Natural killer cell (primary cell): Measurements from ENCODE around the gene NIPAL1. TPM values are rescaled to one million over a fixed set of nuclear protein-coding genes. Genes with fewer than 3 reads are reported as not detected.

ENCODE experiments used
- ATAC-seq, 3 donors: fragments of 150-1000 bp in 2 of 3; fragments of 200-7000 bp in 1 of 3; cut with Tn5 transposase; 1 replicate in 1 of 3; 2 replicates in 2 of 3; pipeline ENCODE4 v1.10.0; 2021; ENCODE audit warnings: mild to moderate bottlenecking in 2 of 3, moderate library complexity in 2 of 3
- DNase-seq, 2 donors: peaks; one replicate each; pipeline versions ENCODE4 v3.0.0 to v3.0.0-alpha.2; 2013 to 2021; ENCODE audit warnings: mixed read lengths in 1 of 2
- H3K27ac ChIP-seq: one replicate; pipeline ENCODE4 v1.5.1; 2013; ENCODE audit warnings: mild to moderate bottlenecking, low read length
- H3K27me3 ChIP-seq: one replicate; pipeline ENCODE4 v1.6.1; 2013; ENCODE audit warnings: low read length; ENCODE audit not compliant: control insufficient read depth, insufficient read depth
- H3K36me3 ChIP-seq: one replicate; pipeline ENCODE4 v1.6.1; 2013; ENCODE audit warnings: low read length; ENCODE audit not compliant: control insufficient read depth, insufficient read depth
- H3K4me1 ChIP-seq: one replicate; pipeline ENCODE4 v1.6.1; 2013; ENCODE audit warnings: low read length; ENCODE audit not compliant: control insufficient read depth, insufficient read depth
- H3K4me3 ChIP-seq: one replicate; pipeline ENCODE4 v1.5.1; 2013; ENCODE audit warnings: low read length
- H3K9me3 ChIP-seq: one replicate; pipeline ENCODE4 v1.6.1; 2013; ENCODE audit warnings: low read length; ENCODE audit not compliant: control insufficient read depth, insufficient read depth
- H3K27ac Mint-ChIP-seq, 2 donors: one replicate each; pipeline ENCODE4 v1.8.0; 2022; ENCODE audit warnings: mild to moderate bottlenecking in 2 of 2, mixed read lengths in 2 of 2, moderate library complexity in 1 of 2
- H3K27me3 Mint-ChIP-seq, 2 donors: one replicate each; pipeline ENCODE4 v1.8.0; 2022; ENCODE audit warnings: low read depth in 2 of 2, mixed read lengths in 2 of 2
- H3K36me3 Mint-ChIP-seq: one replicate; pipeline ENCODE4 v1.8.0; 2022; ENCODE audit warnings: mixed read lengths
- H3K4me1 Mint-ChIP-seq, 2 donors: one replicate each; pipeline ENCODE4 v1.8.0; 2022; ENCODE audit warnings: mixed read lengths in 2 of 2
- H3K4me3 Mint-ChIP-seq: one replicate; pipeline ENCODE4 v1.8.0; 2022; ENCODE audit warnings: mild to moderate bottlenecking, moderate library complexity, mixed read lengths
- H3K9me3 Mint-ChIP-seq, 2 donors: one replicate each; pipeline ENCODE4 v1.8.0; 2022; ENCODE audit warnings: mixed read lengths in 2 of 2
- WGBS: methylation state at CpG from one replicate; pipeline ENCODE4 v1.1.7; 2013; ENCODE audit warnings: missing lambda C conversion rate; ENCODE audit not compliant: insufficient coverage; 5-methylcytosine and 5-hydroxymethylcytosine counted together
- intact Hi-C: fragments of 100-400 bp; cut with micrococcal nuclease; formaldehyde crosslinking; loops from one replicate; pipeline ENCODE4 v1.14.2; 2022
- total RNA-seq, 4 donors: library from RNA; stranded (reverse); fragments of 120-200 nt in 1 of 4; gene quantifications; one replicate each; pipeline versions ENCODE4 v1.2.3 to v1.2.4, GENCODE V29; 2013 to 2022
- TF ChIP-seq, protein P1 (sequence below): fragments of 200-600 bp; IDR thresholded peaks from one replicate; pipeline ENCODE4 v1.8.0; 2022; ENCODE audit warnings: antibody characterized with exemption

NIPAL1 gene
- total RNA-seq, 3 donors from 2014 or later (not counting 1 experiment from before 2014, with no cell fraction given), result 1.4 TPM; not detected in 2

- ATAC-seq (no peak), DNase-seq (no peak)
- H3K9me3 Mint-ChIP-seq, result no peaks in the 10 kb centered on the region
- Histone ChIP-seq H3K36me3 (no peaks in the 10 kb centered on the region), H3K27me3 (peaks cover 3% of the 10 kb centered on the region), H3K9me3 (no peaks in the 10 kb centered on the region), H3K4me1 (peaks cover 12% of the 10 kb centered on the region), H3K4me3 (no peak overlapping the region), H3K27ac (no peak overlapping the region)
- intact Hi-C loops, result no loop called here
- H3K27me3 Mint-ChIP-seq, result peaks cover 8 to 21% of the 10 kb centered on the region in 2 donors
- H3K4me3 Mint-ChIP-seq, result no peak overlapping the region
- WGBS, result no CpG with 5 or more reads among the region's 1 CpG
- peaks cover 2 to 15% of the 10 kb centered on the region in 2 donors for H3K4me1 Mint-ChIP-seq
- H3K27ac Mint-ChIP-seq, result no peak overlapping the region
- no peaks in the 10 kb centered on the region for H3K36me3 Mint-ChIP-seq
- TF ChIP-seq, protein P1, sequence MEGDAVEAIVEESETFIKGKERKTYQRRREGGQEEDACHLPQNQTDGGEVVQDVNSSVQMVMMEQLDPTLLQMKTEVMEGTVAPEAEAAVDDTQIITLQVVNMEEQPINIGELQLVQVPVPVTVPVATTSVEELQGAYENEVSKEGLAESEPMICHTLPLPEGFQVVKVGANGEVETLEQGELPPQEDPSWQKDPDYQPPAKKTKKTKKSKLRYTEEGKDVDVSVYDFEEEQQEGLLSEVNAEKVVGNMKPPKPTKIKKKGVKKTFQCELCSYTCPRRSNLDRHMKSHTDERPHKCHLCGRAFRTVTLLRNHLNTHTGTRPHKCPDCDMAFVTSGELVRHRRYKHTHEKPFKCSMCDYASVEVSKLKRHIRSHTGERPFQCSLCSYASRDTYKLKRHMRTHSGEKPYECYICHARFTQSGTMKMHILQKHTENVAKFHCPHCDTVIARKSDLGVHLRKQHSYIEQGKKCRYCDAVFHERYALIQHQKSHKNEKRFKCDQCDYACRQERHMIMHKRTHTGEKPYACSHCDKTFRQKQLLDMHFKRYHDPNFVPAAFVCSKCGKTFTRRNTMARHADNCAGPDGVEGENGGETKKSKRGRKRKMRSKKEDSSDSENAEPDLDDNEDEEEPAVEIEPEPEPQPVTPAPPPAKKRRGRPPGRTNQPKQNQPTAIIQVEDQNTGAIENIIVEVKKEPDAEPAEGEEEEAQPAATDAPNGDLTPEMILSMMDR, result no peak
Measured at GRCh38 chr4:48021100-48021499, 4.5 kb downstream of the NIPAL1 start.

- H3K9me3 Mint-ChIP-seq, result no peaks in the 10 kb centered on the region
- H3K27me3 Mint-ChIP-seq, result peaks cover 8 to 20% of the 10 kb centered on the region in 2 donors
- Histone ChIP-seq H3K4me1 (peaks cover 3% of the 10 kb centered on the region), H3K27me3 (no peaks in the 10 kb centered on the region), H3K9me3 (no peaks in the 10 kb centered on the region), H3K4me3 (no peak overlapping the region), H3K36me3 (no peaks in the 10 kb centered on the region), H3K27ac (no peak overlapping the region)
- 89% methylated on average over 3 of the region's 3 CpGs for WGBS
- peaks cover 0 to 3% of the 10 kb centered on the region in 2 donors for H3K4me1 Mint-ChIP-seq
- TF ChIP-seq, protein P1, result no peak
- no peak for ATAC-seq
- intact Hi-C loops, result no loop called here
- no peak overlapping the region for H3K4me3 Mint-ChIP-seq
- DNase-seq, result no peak
- no peaks in the 10 kb centered on the region for H3K36me3 Mint-ChIP-seq
- no peak overlapping the region for H3K27ac Mint-ChIP-seq
Measured at GRCh38 chr4:48022192-48022799, 5.7 kb downstream of the NIPAL1 start.

DNA sequence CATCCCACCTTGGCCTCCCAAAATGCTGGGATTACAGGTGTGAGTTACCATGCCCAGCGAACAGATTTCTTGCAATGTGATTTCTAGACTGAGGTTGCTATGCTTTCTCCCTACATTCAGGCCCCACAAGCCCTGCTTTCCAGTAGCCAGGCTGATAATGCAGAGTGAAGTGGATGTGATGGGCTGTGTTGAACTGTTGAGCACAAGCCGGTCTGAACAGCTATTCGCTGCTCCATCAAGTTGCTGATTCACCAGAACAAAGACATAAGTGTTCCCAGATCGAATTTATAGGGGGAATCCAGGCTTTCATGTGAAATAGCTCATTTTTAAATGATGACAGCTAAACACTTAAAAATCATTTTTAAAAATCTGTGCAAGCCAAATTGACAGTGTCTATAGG, 8.0 kb downstream of the NIPAL1 start:
- Mint-ChIP-seq H3K36me3 (no peaks in the 10 kb centered on the region), H3K9me3 (no peaks in the 10 kb centered on the region), H3K4me1 (peaks cover 6 to 9% of the 10 kb centered on the region in 2 donors), H3K27ac (no peak overlapping the region), H3K27me3 (peaks cover 17 to 18% of the 10 kb centered on the region in 2 donors), H3K4me3 (no peak overlapping the region)
- 93% methylated on average over 3 of the region's 4 CpGs for WGBS
- no peak overlapping the region for H3K4me3 ChIP-seq
- H3K4me1 ChIP-seq, result no peaks in the 10 kb centered on the region
- no peaks in the 10 kb centered on the region for H3K36me3 ChIP-seq
- H3K27ac ChIP-seq, result no peak overlapping the region
- TF ChIP-seq, protein P1, result no peak
- no peaks in the 10 kb centered on the region for H3K27me3 ChIP-seq
- no peak for ATAC-seq
- H3K9me3 ChIP-seq, result no peaks in the 10 kb centered on the region
- no peak for DNase-seq
- intact Hi-C loops, result no loop called here

- no peaks in the 10 kb centered on the region for H3K27me3 ChIP-seq
- DNase-seq (no peak), ATAC-seq (no peak)
- Mint-ChIP-seq H3K9me3 (no peaks in the 10 kb centered on the region), H3K4me1 (peaks cover 6 to 9% of the 10 kb centered on the region in 2 donors), H3K27me3 (peaks cover 17 to 18% of the 10 kb centered on the region in 2 donors), H3K36me3 (no peaks in the 10 kb centered on the region), H3K27ac (no peak overlapping the region), H3K4me3 (no peak overlapping the region)
- H3K36me3 ChIP-seq, result no peaks in the 10 kb centered on the region
- no peak overlapping the region for H3K27ac ChIP-seq
- TF ChIP-seq, protein P1, result no peak
- H3K4me3 ChIP-seq, result no peak overlapping the region
- H3K9me3 ChIP-seq, result no peaks in the 10 kb centered on the region
- 86% methylated on average over 2 of the region's 2 CpGs for WGBS
- intact Hi-C loops, result no loop called here
- no peaks in the 10 kb centered on the region for H3K4me1 ChIP-seq
Measured at GRCh38 chr4:48025005-48025404, 8.4 kb downstream of the NIPAL1 start.
